GM12872 (cell line): Measurements from ENCODE around the gene VPS13D.

Experiments used
- TF ChIP-seq, protein P1 (sequence below): IDR thresholded peaks from 3 replicates; pipeline ENCODE4 v1.5.1; 2011; ENCODE audit warnings: low read depth, mild to moderate bottlenecking, low read length, moderate library complexity; ENCODE audit not compliant: insufficient read depth

Gene VPS13D

DNA sequence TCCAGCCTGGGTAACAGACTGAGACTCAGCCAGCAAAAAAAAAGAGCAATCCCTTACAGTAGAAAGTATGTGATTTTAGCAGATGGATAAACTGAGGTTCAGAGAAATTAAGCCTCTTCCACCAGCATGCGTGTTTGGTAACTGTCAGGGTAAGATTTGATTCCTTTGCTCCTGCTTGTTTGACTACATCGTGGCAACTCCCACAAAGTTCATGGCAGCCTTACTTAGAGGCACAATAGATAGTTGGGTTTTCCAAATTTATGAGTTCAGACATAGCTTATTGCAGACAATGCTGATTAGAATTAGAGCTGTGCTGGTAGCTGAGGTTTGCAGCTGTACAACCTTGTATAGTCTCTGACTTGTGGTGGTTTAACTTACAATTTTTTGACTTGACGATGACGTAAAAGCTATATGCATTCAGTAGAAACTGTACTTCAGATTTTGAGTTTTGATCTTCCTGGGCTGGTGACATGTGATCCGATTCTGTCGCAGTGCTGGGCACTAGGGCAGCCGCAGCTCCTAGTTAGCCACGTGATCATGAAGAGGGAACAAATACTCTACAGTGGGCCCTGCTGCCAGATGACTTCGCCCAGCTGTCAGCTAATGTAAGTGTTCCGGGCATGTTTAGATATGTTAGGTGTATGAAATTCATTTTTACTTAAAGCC lies 220.4 kb downstream of the VPS13D start:
- TF ChIP-seq, protein P1, sequence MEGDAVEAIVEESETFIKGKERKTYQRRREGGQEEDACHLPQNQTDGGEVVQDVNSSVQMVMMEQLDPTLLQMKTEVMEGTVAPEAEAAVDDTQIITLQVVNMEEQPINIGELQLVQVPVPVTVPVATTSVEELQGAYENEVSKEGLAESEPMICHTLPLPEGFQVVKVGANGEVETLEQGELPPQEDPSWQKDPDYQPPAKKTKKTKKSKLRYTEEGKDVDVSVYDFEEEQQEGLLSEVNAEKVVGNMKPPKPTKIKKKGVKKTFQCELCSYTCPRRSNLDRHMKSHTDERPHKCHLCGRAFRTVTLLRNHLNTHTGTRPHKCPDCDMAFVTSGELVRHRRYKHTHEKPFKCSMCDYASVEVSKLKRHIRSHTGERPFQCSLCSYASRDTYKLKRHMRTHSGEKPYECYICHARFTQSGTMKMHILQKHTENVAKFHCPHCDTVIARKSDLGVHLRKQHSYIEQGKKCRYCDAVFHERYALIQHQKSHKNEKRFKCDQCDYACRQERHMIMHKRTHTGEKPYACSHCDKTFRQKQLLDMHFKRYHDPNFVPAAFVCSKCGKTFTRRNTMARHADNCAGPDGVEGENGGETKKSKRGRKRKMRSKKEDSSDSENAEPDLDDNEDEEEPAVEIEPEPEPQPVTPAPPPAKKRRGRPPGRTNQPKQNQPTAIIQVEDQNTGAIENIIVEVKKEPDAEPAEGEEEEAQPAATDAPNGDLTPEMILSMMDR, result no peak

DNA sequence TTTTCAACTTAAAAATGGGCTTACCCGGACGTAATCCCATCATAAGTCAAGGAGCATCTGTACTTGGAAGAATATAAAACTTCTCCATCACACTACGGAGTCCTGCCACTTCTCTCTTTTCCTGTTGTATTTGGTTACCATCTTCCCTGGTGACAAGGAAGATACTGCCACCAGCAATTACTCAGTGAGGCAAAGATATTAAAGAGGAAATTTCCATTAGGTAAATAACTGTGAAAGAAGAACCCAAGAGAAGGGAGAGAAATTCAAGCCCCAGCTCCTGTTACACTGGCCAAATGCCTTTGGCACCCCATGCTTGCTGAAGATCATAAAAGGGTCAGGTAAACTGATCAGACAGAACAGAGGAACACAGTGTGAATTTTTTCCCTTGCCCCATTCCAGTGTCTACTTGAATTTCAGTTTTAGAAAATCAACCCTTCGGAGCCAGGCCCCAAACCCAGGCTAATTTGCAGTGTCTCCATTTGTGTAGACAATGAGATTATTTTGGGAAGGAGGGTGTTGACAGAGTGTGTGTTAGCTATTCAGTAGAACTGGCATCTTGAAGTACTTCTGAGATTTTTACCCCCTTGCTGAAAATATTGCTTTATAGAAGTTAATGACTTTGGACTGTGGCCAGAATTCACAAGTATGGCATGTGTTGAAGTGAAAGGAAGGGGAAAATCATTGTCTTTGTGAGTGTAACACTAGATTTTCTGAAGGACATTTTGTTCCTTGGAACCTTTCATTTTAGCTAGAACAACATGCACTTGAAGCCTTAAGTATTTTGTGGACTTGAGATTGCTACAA lies 221.1 kb downstream of the VPS13D start:
- TF ChIP-seq, protein P1, result no peak

DNA sequence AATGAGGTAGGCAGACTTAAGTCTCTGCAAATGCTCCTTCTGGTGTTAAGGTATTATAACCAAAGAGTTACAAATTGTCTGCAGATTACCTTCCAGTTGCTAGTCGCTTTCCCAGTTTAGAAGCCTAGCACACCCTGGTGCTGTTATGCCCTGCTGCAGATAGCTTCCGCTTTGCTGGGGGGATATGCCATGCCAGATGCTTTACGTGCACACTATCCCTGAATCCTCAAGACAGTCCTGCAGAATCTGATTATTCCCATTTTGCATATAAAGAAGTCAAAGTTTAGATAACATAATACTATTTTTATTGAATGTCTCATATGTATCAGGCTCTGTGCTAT lies 221.7 kb downstream of the VPS13D start:
- TF ChIP-seq, protein P1, result no peak

DNA sequence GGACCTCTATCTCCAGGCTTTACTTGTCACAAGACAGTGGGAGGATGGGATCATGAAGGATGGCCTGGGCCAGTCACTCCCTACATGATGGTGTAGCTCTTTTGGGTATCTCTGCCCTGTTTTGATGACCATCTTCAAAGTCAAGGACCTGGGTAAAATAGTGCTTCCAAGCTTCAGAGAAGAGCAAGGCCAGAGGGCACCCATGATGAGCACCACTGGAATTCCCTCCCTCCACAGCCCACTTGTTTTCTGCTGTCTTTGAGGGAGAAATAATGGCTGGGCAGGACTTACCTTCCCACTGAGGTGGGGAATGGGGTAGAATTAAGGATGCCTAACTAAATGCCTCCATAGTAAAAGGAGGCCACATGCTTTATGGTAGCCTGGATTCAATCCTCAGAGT lies 222.4 kb downstream of the VPS13D start:
- TF ChIP-seq, protein P1, result no peak

DNA sequence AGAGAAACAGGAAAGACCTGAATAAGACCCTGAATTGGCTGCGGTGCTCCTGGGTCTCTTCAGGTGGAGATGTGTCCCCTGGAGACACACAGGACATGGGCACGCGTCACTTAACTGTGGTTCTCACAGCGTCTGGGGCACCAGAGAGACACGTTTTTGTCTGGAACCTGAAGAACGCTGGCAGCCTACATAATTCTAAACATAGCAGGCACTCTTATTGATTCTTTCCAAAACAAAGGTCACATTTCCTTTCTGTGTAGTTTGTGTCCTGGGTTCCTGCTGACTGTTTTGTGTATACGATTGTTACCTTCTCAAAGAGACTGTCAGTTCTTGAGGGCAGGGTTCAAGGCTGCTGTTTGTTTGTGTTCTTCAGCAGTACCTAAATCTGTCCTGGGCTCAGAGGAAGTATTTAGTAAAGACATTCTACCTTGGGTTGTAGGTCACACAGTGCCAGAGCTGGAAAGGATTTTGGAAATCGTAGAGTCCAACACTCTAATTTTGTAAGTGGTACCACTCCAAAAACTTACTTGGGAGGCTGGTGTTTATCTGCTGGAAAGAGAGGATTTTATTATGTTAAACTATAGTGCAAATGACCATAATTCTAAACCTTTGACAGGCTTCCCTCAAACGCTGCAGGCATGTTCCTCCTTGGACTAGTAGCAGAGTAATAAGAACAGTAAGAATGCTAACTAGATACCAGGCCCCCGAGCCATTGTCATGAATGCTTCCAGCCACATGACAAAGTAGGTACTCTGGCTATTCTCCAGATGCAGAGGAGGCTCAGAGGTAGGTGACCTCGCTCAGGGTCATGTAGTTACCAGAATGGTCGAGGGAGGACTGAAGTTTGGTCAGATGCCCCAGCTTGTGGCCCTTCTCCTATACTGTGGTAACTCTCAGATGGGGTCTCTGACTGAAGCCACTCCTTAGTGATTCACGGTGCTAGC lies 223.8 kb downstream of the VPS13D start:
- TF ChIP-seq, protein P1, result no peak

DNA sequence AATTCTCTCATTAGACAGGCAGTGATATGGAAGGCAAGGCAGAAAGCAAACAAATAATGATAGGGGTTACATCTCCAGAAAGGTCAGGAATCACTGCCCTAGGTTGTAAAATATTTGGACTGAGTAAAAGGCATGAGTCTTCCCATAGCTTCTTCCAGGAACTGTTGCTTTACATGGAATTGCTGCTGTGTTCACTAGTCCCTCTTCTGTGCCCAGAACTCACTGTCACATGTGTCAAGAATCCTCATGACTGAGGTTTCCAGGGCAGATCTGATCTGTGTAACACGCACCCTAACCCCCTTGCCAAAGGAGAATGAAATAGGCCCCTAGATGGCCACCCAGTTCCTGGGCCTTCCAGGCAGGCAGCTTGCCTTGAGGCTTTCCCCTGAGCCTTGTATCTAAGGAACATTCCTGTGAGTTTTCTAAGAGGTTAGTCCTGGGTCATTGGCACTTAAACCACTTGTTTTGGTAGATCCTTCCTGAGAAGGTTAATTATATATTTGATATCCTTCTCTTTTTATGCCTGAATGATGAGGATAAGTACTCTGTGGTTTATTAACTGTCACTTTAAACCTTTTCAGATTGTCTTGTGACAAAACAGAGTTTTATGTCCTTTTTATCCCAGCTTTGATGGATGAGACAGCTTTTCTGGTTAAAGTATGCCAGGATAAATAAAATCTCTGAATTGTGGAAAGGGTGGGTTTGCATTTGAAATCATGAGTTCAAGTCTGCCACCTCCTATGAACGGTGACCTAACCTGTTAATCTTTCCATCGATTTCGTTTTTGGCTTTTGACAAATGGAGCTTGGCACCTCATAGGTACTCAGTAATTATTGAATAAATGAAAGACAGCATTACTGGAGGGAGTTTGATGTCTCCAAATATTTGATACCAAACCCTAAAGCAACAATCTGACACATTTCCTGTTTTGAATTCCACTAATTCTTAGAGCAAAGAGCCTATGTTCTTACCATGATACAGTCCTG lies 224.9 kb downstream of the VPS13D start:
- TF ChIP-seq, protein P1, result no peak
